ENCODE measurements around the gene IGF2R.

The IGF2R gene

DNA sequence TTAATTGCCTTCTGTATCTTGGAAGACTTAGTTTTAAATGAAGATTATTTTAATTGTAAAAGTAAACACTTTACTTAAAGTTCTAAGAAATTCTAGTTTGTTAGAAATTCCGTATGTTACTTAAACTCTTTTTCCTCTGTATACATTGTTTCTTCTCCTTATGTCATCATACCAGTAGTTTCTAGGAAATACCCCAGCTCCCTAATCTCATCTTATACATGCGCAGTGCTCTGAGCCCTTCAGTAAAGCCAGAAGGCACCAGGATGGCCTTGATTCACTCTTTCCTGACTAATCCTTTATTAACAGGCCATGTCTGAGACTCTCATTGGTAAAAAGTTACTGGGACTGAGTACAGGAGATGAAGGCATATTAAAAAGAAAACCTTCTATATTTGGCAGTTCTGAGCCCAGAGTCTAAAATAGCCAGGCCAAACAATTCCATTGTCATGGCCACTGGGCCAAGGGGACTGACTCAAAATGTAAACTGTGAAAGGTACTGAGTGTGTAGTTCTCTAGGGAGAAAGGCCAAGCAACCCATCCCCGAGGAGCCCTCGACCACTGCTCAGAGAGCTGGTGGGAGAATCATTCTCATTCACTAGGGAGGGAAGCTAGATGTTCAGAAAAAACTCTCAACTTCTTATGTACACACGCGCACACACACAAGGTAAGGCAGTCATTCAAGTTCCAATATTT, 177.7 kb downstream of the IGF2R start:
- POLR2A ChIA-PET, result no interaction called here

DNA sequence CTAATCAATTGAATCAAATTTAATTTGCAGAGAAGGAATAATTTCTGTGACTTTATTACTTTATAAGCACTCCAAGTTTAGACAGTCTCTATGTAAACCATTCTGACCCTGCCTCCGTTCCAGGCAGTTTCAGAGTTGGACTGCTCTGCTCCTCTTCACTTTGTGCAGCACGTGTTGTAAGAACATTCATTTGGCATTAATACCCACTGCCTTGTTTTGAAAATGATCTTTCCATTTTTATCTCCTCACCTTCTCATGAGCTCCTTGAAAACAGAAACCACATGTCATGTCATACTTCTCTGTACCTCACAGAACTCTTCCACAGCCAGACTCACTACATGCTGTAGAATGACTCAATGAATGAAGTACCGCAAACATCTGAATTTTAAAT, 178.3 kb downstream of the IGF2R start:
- DNase-seq (ENCODE audit: extremely low spot score), result no peak
- TF ChIP-seq ELF4 (IDR thresholded peaks at IDR 0.05), result no peak
- no peak for TF ChIP-seq CTBP1 (IDR thresholded peaks at IDR 0.05; ENCODE audit: borderline replicate concordance)
- no peak for TF ChIP-seq PKNOX1 (IDR thresholded peaks at IDR 0.05)
- no peak for TF ChIP-seq ZNF384 (IDR thresholded peaks at IDR 0.05)
- TF ChIP-seq FOXA1 (IDR thresholded peaks at IDR 0.05), result no peak
- no peak for TF ChIP-seq HDGF (IDR thresholded peaks at IDR 0.05; ENCODE audit: borderline replicate concordance)
- TF ChIP-seq FOXK2 (IDR thresholded peaks at IDR 0.05), result no peak
- no peak for TF ChIP-seq SUZ12 (IDR thresholded peaks at IDR 0.05)
- TF ChIP-seq SP1 (IDR thresholded peaks at IDR 0.05), result no peak
- TF ChIP-seq ARNT (IDR thresholded peaks at IDR 0.05), result no peak
- no peak for TF ChIP-seq L3MBTL2 (conservative IDR thresholded peaks at IDR 0.05)
- CTCF ChIA-PET, result interaction anchor here (1.2 kb wide), 1 partner anchor 9 kb away, joined by 4 read pairs; no protein-coding TSS in a partner anchor
- POLR2A ChIA-PET, result no interaction called here

More for the DNA sequence above, 177.7 kb downstream of the IGF2R start:
- TF ChIP-seq TARDBP (IDR thresholded peaks at IDR 0.05) (no peak), ELF4 (IDR thresholded peaks at IDR 0.05) (no peak), FOXK2 (IDR thresholded peaks at IDR 0.05) (no peak), CTBP1 (IDR thresholded peaks at IDR 0.05; ENCODE audit: borderline replicate concordance) (no peak)
- DNase-seq (ENCODE audit: extremely low spot score), result no peak
- CTCF ChIA-PET, result no interaction called here

DNA sequence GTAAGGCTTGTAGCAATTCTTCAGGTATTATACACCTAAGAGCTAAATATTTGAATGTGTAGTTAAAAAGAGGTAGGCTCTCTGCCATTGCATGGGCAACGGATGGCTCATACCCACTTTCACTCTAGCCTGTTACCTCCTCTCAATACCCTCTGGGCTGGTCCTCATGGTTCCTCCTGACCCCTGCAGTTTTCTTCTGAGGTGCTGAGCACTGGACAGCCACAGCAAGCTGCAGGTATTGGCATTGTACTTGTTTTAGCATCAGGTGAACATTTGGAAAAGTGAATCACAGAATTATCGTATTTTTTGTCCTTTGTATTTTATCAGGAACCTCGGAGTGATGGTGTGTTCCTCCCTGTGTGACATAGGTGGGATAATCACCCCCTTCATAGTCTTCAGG, 185.6 kb downstream of the IGF2R start:
- TF ChIP-seq FOXK2 (IDR thresholded peaks at IDR 0.05), result no peak
- no peak for TF ChIP-seq FOXM1 (IDR thresholded peaks at IDR 0.05; ENCODE audit: borderline replicate concordance)
- no peak for TF ChIP-seq SP1 (IDR thresholded peaks at IDR 0.05)
- no peak for TF ChIP-seq FOXA1 (IDR thresholded peaks at IDR 0.05)
- TF ChIP-seq ELF4 (IDR thresholded peaks at IDR 0.05), result no peak
- TF ChIP-seq ZNF384 (IDR thresholded peaks at IDR 0.05), result no peak
- TF ChIP-seq BHLHE40 (IDR thresholded peaks at IDR 0.05; ENCODE audit: borderline replicate concordance), result no peak
- DNase-seq (ENCODE audit: extremely low spot score), result no peak
- POLR2A ChIA-PET, result no interaction called here
- CTCF ChIA-PET, result no interaction called here

GRCh38 chr6:160156842-160157241, 188.0 kb downstream of the IGF2R start:
- TF ChIP-seq NFRKB (IDR thresholded peaks at IDR 0.05) (no peak), ELF4 (IDR thresholded peaks at IDR 0.05) (no peak), SP1 (IDR thresholded peaks at IDR 0.05) (no peak), HDGF (IDR thresholded peaks at IDR 0.05; ENCODE audit: borderline replicate concordance) (no peak), LEF1 (IDR thresholded peaks at IDR 0.05; ENCODE audit: borderline replicate concordance) (no peak), CTBP1 (IDR thresholded peaks at IDR 0.05; ENCODE audit: borderline replicate concordance) (no peak), TARDBP (IDR thresholded peaks at IDR 0.05) (no peak), BHLHE40 (IDR thresholded peaks at IDR 0.05; ENCODE audit: borderline replicate concordance) (no peak)
- no peak for DNase-seq (ENCODE audit: extremely low spot score)
- POLR2A ChIA-PET, result no interaction called here
- CTCF ChIA-PET, result no interaction called here

DNA sequence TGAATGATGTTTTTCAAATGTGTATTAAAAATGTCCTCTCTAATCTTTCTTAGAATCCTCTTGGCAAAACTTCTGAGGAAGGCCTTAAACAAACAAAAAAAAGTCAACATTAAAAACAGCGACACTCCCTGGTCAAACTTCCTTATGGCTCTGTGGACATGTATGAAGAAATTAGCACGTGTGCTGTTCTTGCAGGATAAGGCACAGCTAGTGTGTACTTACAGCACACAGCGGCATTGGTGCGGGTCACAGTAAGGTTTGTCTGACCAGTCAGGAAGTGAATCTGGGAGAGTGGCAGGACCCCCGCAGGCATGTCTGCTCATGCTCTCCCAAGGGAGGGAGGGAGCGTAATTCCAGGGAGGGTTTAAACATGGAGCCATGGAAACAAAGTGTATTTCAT, 191.6 kb downstream of the IGF2R start:
- TF ChIP-seq PKNOX1 (IDR thresholded peaks at IDR 0.05) (no peak), NFRKB (IDR thresholded peaks at IDR 0.05) (no peak), ARNT (IDR thresholded peaks at IDR 0.05) (no peak), L3MBTL2 (conservative IDR thresholded peaks at IDR 0.05) (no peak), ZNF384 (IDR thresholded peaks at IDR 0.05) (no peak), SP1 (IDR thresholded peaks at IDR 0.05) (no peak), TARDBP (IDR thresholded peaks at IDR 0.05) (no peak), FOXK2 (IDR thresholded peaks at IDR 0.05) (no peak), BHLHE40 (IDR thresholded peaks at IDR 0.05; ENCODE audit: borderline replicate concordance) (no peak), CTBP1 (IDR thresholded peaks at IDR 0.05; ENCODE audit: borderline replicate concordance) (no peak), FOXA1 (IDR thresholded peaks at IDR 0.05) (no peak), SUZ12 (IDR thresholded peaks at IDR 0.05) (no peak), LEF1 (IDR thresholded peaks at IDR 0.05; ENCODE audit: borderline replicate concordance) (no peak)
- ChIA-PET CTCF (no interaction called here), POLR2A (no interaction called here)
- no peak for DNase-seq (ENCODE audit: extremely low spot score)

Data from HEK293T (cell line).